Measurements from ENCODE around the gene EPN3. TPM values are rescaled to one million over a fixed set of nuclear protein-coding genes. Genes with fewer than 3 reads are reported as not detected.

The EPN3 gene
- total and polyA plus RNA-seq, 2 experiments from 2014 or later: 2.7 to 11.5 TPM

- 87% methylated on average over 8 of the region's 8 CpGs for WGBS (ENCODE audit: low lambda C conversion rate, missing lambda C conversion rate)
- Histone ChIP-seq H3K9me3 (ENCODE audit: low read depth) (no peaks in the 10 kb centered on the region), H3K4me2 (no peak overlapping the region), H3K36me3 (replicated peaks; ENCODE audit: insufficient read depth, low read depth) (no peaks in the 10 kb centered on the region), H3K27me3 (no peaks in the 10 kb centered on the region), H3K9me2 (replicated peaks; ENCODE audit: insufficient read depth) (no peaks in the 10 kb centered on the region), H3K27ac (no peak overlapping the region), H4K20me1 (ENCODE audit: insufficient read depth, poor library complexity, severe bottlenecking) (no peaks in the 10 kb centered on the region), H3K4me3 (no peak overlapping the region), H3K4me1 (ENCODE audit: insufficient read depth) (no peaks in the 10 kb centered on the region), H3K79me2 (no peaks in the 10 kb centered on the region), H2AFZ (no peak overlapping the region)
- DNase-seq (ENCODE audit: low spot score): no peak
- no peak for TF ChIP-seq CTCF (IDR thresholded peaks at IDR 0.05; ENCODE audit: poor library complexity)
- TF ChIP-seq EZH2 (IDR thresholded peaks at IDR 0.05; ENCODE audit: borderline replicate concordance): no peak
- TF ChIP-seq EZH2phosphoT487 (IDR thresholded peaks at IDR 0.05; ENCODE audit: low read depth, severe bottlenecking, unreplicated experiment): no peak
These were observed 40.3 kb upstream of the EPN3 start for GRCh38 chr17:50492214-50492613.

DNA sequence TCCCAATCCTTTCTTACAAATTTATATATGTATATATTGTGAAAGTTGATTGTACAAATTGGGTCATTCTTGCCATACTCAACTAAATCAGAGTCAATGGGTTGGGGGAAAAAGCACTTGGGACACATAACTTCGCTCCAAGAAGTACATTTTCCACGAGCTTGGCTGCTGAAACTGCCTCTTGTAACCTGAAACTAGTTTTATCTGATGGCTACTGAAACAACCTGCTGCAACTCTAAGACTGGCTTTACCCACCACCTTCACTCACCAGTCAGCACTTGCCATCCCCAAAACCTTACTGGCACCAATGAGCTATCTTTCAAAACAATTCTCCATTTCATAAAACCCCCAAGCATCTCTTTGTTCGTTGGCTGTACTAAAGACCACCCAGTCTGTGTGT, 38.8 kb upstream of the EPN3 start:
- TF ChIP-seq CTCF (IDR thresholded peaks at IDR 0.05; ENCODE audit: poor library complexity) (no peak), EZH2phosphoT487 (IDR thresholded peaks at IDR 0.05; ENCODE audit: low read depth, severe bottlenecking, unreplicated experiment) (no peak), EZH2 (IDR thresholded peaks at IDR 0.05; ENCODE audit: borderline replicate concordance) (no peak)
- Histone ChIP-seq H3K9me2 (replicated peaks; ENCODE audit: insufficient read depth) (no peaks in the 10 kb centered on the region), H4K20me1 (ENCODE audit: insufficient read depth, poor library complexity, severe bottlenecking) (no peaks in the 10 kb centered on the region), H3K4me1 (ENCODE audit: insufficient read depth) (peaks cover 6% of the 10 kb centered on the region), H3K27me3 (no peaks in the 10 kb centered on the region), H3K79me2 (no peaks in the 10 kb centered on the region), H3K4me3 (no peak overlapping the region), H2AFZ (no peak overlapping the region), H3K36me3 (replicated peaks; ENCODE audit: insufficient read depth, low read depth) (no peaks in the 10 kb centered on the region), H3K4me2 (no peak overlapping the region), H3K9me3 (ENCODE audit: low read depth) (no peaks in the 10 kb centered on the region), H3K27ac (no peak overlapping the region)
- WGBS (ENCODE audit: low lambda C conversion rate, missing lambda C conversion rate): 22% methylated on average over 3 of the region's 3 CpGs
- no peak for DNase-seq (ENCODE audit: low spot score)

GRCh38 chr17:50495217-50495823, 37.2 kb upstream of the EPN3 start:
- H3K27ac ChIP-seq: no peak overlapping the region
- H3K4me2 ChIP-seq: no peak overlapping the region
- WGBS (ENCODE audit: low lambda C conversion rate, missing lambda C conversion rate): 80% methylated on average over 8 of the region's 8 CpGs
- TF ChIP-seq EZH2 (IDR thresholded peaks at IDR 0.05; ENCODE audit: borderline replicate concordance): no peak
- TF ChIP-seq EZH2phosphoT487 (IDR thresholded peaks at IDR 0.05; ENCODE audit: low read depth, severe bottlenecking, unreplicated experiment): no peak
- TF ChIP-seq CTCF (IDR thresholded peaks at IDR 0.05; ENCODE audit: poor library complexity): no peak
- no peaks in the 10 kb centered on the region for H3K9me3 ChIP-seq (ENCODE audit: low read depth)
- DNase-seq (ENCODE audit: low spot score): no peak
- no peaks in the 10 kb centered on the region for H3K36me3 ChIP-seq (replicated peaks; ENCODE audit: insufficient read depth, low read depth)
- no peak overlapping the region for H3K4me3 ChIP-seq
- no peaks in the 10 kb centered on the region for H3K79me2 ChIP-seq
- H3K9me2 ChIP-seq (replicated peaks; ENCODE audit: insufficient read depth): no peaks in the 10 kb centered on the region
- peaks cover 6% of the 10 kb centered on the region for H3K4me1 ChIP-seq (ENCODE audit: insufficient read depth)
- no peaks in the 10 kb centered on the region for H3K27me3 ChIP-seq
- H4K20me1 ChIP-seq (ENCODE audit: insufficient read depth, poor library complexity, severe bottlenecking): no peaks in the 10 kb centered on the region
- H2AFZ ChIP-seq: no peak overlapping the region
